HL-60 (cell line): ENCODE results near the gene DDX28.

ENCODE experiments used
- DNase-seq, 2 experiments: peaks; one replicate each; pipeline ENCODE4 v3.0.0-alpha.2; 2010 to 2020; ENCODE audit warnings: low read depth in 1 of 2, low spot score in 1 of 2
- H3K27ac ChIP-seq: fragments of 250-450 bp; sonication (Bioruptor Pico); replicated peaks from 2 replicates; pipeline ENCODE4 v1.5.1; 2020; ENCODE audit warnings: mild to moderate bottlenecking, moderate library complexity
- H3K27me3 ChIP-seq: fragments of 250-450 bp; sonication (Bioruptor Pico); 2 replicates; pipeline ENCODE4 v1.5.1; 2021; ENCODE audit warnings: mild to moderate bottlenecking, moderate library complexity; ENCODE audit not compliant: insufficient read depth, poor library complexity, severe bottlenecking
- H3K4me3 ChIP-seq: replicated peaks from 2 replicates; pipeline ENCODE4 v1.5.1; 2011; ENCODE audit warnings: mild to moderate bottlenecking, control low read depth, low read length; ENCODE audit not compliant: insufficient read depth
- GABPA ChIP-seq: IDR thresholded peaks from 2 replicates; pipeline ENCODE4 v1.6.1; 2012; ENCODE audit warnings: low read depth
- POLR2AphosphoS5 ChIP-seq: IDR thresholded peaks from 2 replicates; pipeline ENCODE4 v1.6.1; 2012; ENCODE audit warnings: low read depth
- SPI1 ChIP-seq: IDR thresholded peaks from 2 replicates; pipeline ENCODE4 v1.6.1; 2012; ENCODE audit warnings: low read depth, mild to moderate bottlenecking, borderline replicate concordance
- TF ChIP-seq, protein P1 (sequence below): IDR thresholded peaks from 2 replicates; pipeline ENCODE4 v1.6.1; 2012; ENCODE audit warnings: low read depth; ENCODE audit not compliant: insufficient replicate concordance
- TF ChIP-seq, protein P2 (sequence below): IDR thresholded peaks from one replicate; pipeline ENCODE4 v1.5.1; 2011; ENCODE audit warnings: low read length, control low read depth, inconsistent platforms; ENCODE audit not compliant: insufficient read depth

Gene DDX28

DNA sequence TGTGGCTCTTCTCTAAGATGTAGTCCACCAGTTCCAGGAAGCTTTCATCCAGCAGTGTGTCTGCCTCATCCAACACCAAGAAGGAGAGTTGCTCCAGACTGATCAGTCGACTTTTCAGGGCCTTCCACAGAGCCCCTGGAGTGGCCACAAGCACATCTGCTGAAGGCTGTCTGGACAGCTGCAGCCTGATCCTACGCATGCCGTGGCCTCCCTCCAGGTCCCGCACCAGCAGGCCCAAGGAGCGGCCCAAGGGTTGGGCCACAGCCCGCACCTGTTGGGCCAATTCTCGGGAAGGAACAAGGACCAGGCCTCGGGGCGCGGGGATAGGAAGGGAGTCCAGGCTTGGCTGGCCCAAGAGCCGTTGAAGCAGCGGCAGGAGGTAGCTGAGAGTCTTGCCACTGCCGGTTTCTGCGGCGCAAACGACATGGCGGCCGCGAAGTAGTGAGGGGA is 729 bp downstream of the DDX28 start:
- Histone ChIP-seq H3K27ac (peak overlapping the region; percentile 94), H3K27me3 (no peaks in the 10 kb centered on the region), H3K4me3 (peak overlapping the region; percentile 84)
- DNase-seq = no peak
- TF ChIP-seq SPI1 = no peak
- peak; percentile 11; the same call in 1 of the 2 replicates for TF ChIP-seq POLR2AphosphoS5

DNA sequence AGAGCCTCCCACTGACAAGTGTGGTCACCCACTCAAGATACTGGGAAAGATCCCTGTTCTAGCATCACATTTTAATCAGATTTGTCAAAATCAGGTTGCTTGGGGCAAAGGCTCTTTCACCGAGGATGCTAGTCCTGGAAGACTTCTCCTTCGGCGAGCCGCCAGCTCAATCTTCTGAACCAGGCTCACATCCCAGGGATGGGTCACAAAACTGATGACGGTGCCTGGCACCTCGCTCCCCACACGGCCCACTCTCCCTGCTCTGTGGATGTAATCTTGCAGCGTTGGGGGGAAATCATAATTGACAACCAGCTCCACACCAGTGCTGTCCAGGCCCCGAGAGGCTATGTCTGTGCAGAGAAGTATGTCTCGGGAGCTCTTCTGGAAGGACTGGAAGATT is 1.5 kb downstream of the DDX28 start:
- TF ChIP-seq, protein P1, sequence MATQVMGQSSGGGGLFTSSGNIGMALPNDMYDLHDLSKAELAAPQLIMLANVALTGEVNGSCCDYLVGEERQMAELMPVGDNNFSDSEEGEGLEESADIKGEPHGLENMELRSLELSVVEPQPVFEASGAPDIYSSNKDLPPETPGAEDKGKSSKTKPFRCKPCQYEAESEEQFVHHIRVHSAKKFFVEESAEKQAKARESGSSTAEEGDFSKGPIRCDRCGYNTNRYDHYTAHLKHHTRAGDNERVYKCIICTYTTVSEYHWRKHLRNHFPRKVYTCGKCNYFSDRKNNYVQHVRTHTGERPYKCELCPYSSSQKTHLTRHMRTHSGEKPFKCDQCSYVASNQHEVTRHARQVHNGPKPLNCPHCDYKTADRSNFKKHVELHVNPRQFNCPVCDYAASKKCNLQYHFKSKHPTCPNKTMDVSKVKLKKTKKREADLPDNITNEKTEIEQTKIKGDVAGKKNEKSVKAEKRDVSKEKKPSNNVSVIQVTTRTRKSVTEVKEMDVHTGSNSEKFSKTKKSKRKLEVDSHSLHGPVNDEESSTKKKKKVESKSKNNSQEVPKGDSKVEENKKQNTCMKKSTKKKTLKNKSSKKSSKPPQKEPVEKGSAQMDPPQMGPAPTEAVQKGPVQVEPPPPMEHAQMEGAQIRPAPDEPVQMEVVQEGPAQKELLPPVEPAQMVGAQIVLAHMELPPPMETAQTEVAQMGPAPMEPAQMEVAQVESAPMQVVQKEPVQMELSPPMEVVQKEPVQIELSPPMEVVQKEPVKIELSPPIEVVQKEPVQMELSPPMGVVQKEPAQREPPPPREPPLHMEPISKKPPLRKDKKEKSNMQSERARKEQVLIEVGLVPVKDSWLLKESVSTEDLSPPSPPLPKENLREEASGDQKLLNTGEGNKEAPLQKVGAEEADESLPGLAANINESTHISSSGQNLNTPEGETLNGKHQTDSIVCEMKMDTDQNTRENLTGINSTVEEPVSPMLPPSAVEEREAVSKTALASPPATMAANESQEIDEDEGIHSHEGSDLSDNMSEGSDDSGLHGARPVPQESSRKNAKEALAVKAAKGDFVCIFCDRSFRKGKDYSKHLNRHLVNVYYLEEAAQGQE = no peak
- no peak for TF ChIP-seq SPI1
- TF ChIP-seq POLR2AphosphoS5 = no peak
- TF ChIP-seq, protein P2, sequence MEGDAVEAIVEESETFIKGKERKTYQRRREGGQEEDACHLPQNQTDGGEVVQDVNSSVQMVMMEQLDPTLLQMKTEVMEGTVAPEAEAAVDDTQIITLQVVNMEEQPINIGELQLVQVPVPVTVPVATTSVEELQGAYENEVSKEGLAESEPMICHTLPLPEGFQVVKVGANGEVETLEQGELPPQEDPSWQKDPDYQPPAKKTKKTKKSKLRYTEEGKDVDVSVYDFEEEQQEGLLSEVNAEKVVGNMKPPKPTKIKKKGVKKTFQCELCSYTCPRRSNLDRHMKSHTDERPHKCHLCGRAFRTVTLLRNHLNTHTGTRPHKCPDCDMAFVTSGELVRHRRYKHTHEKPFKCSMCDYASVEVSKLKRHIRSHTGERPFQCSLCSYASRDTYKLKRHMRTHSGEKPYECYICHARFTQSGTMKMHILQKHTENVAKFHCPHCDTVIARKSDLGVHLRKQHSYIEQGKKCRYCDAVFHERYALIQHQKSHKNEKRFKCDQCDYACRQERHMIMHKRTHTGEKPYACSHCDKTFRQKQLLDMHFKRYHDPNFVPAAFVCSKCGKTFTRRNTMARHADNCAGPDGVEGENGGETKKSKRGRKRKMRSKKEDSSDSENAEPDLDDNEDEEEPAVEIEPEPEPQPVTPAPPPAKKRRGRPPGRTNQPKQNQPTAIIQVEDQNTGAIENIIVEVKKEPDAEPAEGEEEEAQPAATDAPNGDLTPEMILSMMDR = no peak
- TF ChIP-seq GABPA = no peak
- no peak for DNase-seq
- Histone ChIP-seq H3K27me3 (no peaks in the 10 kb centered on the region), H3K4me3 (no peak overlapping the region; the same call in 1 of the 2 replicates), H3K27ac (no peak overlapping the region)

DNA sequence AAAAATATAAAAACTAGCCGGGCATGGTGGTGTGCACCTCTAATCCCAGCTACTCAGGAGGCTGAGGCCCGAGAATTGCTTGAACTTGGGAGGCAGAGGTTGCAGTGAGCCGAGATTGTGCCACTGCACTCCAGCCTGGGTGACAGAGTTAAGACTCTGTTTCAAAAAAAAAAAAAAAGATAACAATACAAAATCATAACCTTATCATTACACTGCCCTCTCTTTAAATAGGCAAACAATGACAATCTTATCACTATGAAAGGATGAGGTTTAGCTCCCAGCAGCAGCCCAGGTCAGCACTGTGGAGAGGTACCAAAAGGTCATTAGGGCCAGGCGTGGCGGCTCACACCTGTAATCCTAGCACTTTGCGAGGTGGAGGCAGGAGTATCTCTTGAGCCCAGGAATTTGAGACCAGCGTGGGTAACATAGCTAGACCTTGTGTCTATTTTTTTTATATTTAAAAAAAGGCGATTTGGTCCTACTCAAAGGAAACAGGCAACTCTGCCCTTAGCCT is 3.8 kb downstream of the DDX28 start:
- DNase-seq = no peak
- TF ChIP-seq SPI1 (no peak), POLR2AphosphoS5 (no peak), GABPA (no peak)
- TF ChIP-seq, protein P1 = no peak
- TF ChIP-seq, protein P2 = no peak
- Histone ChIP-seq H3K27ac (no peak overlapping the region), H3K27me3 (no peaks in the 10 kb centered on the region), H3K4me3 (no peak overlapping the region)

DNA sequence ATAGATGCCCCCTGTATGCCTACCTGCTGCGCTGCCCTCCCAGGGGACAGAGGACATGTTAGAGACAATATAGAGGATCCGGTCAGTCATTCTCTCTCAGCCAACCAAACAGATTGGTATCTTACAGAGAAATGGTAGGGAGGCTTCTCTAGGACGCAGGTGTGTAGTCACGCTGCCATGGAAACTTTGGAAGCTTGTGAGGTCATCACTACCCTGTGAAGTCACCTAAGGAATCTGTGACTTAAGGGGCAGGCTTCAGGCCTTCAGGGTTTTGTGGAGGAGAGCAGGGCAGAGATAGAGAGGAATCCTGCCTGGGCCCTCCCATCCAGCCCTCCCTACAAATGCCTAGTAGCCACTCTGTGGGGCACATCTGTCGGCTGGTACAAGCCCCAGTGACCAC is 7.4 kb downstream of the DDX28 start, which contains the start of gene DPEP2NB:
TSS of gene DPEP2NB (minus strand) at position 231 of the 400 bp plus-strand sequence. CDS start at position 90, 141 bp downstream.
- Histone ChIP-seq H3K4me3 (no peak within 1 kb of the TSS), H3K27ac (no peak within 1 kb of the TSS), H3K27me3 (no peaks in the 10 kb centered on the region)
- no peak for TF ChIP-seq GABPA
- TF ChIP-seq POLR2AphosphoS5 = no peak
- no peak for TF ChIP-seq SPI1
- TF ChIP-seq, protein P2 = no peak
- TF ChIP-seq, protein P1 = no peak
- DNase-seq = no peak
